H1 (cell line): ENCODE measurements around the gene GAN. TPM values are rescaled to one million over a fixed set of nuclear protein-coding genes. Genes with fewer than 3 reads are reported as not detected.

Experiments
- HDAC2 ChIP-seq, 2 experiments: fragments of 300-600 bp in 1 of 2; sonication (generic) in 1 of 2; IDR thresholded peaks; 2 replicates each; pipeline ENCODE4 v1.6.1; 2011 to 2012; ENCODE audit warnings: low read depth in 2 of 2, low read length in 2 of 2, mild to moderate bottlenecking in 2 of 2, moderate library complexity in 2 of 2, borderline replicate concordance in 1 of 2, inconsistent platforms in 1 of 2
- polyA plus RNA-seq, 7 experiments: library from polyadenylated mRNA; depleted of rRNA in 3 of 7; stranded (reverse) in 5 of 7; unstranded in 2 of 7; fragments of >200 nt in 5 of 7; fragments of 200-250 nt in 2 of 7; gene quantifications; 1 replicate in 5 of 7; 2 replicates in 1 of 7; 4 replicates in 1 of 7; pipeline versions ENCODE4 v1.2.1 to v1.2.3, GENCODE V29; 2011 to 2013; ENCODE audit warnings: missing spikeins in 2 of 7, mixed read lengths in 2 of 7
- total RNA-seq: library from RNA; stranded (reverse); fragmentation: NEBNext Ultra II Directional; extraction: Animal tissue kit (Norgen Biotek cat#: 25700); gene quantifications from 2 replicates; pipeline ENCODE4 v1.2.1, GENCODE V29; 2021

Gene GAN
- total and polyA plus RNA-seq, 2 of the 8 experiments (the other 6 are each of a cell fraction or from before 2014, with no cell fraction given), result 4.5 to 23.9 TPM

- TF ChIP-seq HDAC2 (IDR thresholded peaks at IDR 0.05; ENCODE audit: borderline replicate concordance in 1 of 2, low read depth in 2 of 2, low read length in 2 of 2), result no peak
Measured at GRCh38 chr16:81291117-81291516, 23.6 kb upstream of the GAN start (continued).
